ENCODE results near the gene SLC25A42.
"Not testable (repeated sequence)": the region's sequence is repeated elsewhere in the genome, so short reads cannot be mapped to it uniquely, and the experiment has no call there.

The SLC25A42 gene

DNA sequence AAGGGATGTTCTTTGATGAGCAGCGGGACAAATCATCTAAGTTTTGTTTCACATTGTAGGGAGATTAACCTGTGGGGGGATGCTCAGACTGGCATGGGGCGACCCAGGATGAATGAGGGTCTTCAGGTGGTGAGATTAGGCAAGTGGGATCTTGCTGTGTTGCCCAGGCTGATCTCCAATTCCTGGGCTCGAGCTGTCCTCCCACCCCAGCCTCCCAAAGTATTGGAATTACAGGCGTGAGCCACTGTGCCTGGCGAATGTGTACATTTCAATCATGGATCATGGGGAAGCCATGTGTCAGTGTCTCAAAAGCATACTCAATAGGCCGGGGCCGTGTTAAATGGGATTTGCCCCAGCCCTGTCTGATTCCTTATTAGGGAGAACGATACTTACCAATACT is 8.1 kb downstream of the SLC25A42 start:
- no peak for DNase-seq

DNA sequence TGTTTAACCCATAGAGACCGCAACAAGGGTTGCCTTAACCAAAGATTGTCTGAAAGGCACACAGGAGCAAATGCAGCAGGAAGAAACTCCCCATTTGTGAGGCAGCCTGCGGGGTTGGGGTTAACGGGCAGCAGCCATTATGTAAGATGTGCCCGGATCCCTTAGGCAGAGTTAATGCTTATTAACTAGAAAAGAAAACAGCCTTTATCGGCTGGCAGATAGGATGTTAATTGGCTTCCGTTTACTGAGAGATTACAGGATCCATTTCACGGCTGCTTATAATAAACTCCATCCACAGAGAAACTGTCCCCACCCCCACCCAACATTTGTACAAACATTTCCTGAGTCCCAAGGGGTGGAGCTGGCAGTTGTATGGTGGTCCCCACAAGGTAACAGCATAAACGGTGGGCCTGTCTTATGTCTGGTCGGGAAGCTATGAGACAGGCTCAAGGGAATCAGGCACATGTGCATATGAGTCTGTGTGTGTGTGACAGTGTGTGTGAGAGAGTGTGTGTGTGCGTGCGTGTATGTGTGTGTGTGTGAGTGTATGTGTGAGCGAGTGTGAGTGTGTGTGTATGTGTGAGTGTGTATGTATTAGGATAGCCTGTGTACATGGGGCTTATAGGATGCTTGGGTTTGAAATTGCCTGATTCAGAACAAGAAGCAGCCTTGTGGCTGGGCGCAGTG is 10.5 kb downstream of the SLC25A42 start:
- DNase-seq: no peak

DNA sequence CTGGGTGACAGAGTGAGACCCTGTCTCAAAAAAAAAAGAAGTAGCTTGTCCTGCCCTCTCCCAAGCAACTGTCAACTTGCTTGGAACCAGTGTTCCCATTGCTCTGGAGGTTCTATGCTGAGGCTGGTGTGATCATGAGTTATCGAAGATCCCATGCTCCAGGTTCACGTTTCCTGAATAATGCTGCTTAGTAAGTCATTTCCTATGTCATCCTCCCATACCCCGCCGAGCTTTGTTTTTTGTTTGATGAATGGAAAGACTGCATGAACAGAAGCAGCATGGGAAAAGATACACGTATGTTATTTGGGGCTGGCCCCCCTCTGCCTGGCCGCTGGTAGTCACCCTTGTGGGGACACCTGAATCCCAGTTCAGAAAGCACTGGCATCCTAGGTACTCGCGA is 11.3 kb downstream of the SLC25A42 start:
- DNase-seq: no peak

DNA sequence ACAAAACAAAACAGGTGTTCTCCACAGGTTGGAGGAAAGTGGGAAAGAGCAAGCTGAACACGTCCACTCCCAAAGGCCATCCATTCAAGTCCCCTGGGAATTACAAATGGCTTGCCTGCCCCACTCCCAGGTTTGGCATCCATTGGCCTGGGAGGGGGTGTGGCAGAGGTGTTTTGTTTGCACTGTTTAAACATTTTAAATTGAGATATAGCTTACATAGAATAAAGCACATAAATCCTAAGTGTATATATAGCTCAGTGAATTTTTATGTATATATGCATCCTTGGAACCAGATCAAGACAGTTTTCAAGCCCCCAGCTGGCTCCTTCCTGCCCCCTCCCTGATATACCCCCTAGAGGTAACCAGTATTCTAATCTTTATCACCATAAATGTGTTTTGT is 12.7 kb downstream of the SLC25A42 start:
- no peak for DNase-seq

DNA sequence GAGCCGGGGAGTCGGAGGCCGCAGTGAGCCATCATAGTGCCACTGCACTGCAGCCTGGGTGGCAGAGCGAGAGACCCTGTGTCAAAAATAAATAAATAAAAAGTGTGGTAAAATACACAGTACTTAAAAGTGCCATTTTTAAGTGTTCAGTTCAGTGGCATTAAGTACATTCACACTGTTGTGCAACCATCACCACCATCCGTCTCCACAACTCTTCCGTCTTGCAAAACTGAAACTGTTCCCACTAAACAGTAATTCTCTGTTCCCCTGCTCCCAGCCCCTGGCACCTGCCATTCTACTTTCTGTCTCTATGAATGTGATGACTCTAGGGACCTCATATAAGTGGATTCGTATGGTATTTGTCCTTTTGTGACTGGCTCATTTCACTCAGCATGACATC is 13.3 kb downstream of the SLC25A42 start:
- no peak for DNase-seq

DNA sequence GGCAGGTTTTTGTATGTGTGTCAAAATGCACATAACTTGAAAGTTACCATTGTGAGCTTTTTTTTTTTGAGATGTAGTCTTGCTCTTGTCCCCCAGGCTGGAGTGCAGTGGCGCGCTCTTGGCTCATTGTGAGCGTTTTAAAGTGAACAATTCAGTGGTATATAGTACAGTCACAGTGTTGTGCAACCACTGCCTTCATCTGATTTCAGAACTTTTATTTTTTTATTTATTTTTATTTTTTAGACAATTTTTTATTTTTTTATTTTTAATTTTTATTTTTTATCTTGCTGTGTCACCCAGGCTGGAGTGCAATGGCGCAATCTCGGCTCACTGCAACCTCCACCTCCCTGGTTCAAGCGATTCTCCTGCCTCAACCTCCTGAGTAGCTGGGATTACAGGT is 15.0 kb downstream of the SLC25A42 start:
- DNase-seq: no peak

DNA sequence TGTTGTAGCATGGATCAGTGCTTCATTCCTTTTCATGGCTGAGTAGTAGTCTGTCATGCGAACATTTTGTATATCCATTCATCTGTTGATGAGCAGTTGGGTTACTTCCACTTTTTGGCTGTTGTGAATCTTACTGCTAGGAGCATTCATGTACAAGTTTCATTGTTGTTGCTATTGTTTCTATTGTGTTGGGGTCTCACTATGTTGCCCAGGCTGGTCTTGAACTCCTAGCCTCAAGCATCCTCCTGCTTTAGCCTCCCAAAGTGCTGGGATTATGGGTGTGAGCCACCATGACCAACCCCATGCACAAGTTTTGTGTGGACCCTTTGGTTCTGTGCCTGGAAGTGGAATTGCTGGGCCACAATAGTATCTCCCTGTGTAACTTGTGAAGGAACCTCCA is 15.8 kb downstream of the SLC25A42 start:
- no peak for DNase-seq

DNA sequence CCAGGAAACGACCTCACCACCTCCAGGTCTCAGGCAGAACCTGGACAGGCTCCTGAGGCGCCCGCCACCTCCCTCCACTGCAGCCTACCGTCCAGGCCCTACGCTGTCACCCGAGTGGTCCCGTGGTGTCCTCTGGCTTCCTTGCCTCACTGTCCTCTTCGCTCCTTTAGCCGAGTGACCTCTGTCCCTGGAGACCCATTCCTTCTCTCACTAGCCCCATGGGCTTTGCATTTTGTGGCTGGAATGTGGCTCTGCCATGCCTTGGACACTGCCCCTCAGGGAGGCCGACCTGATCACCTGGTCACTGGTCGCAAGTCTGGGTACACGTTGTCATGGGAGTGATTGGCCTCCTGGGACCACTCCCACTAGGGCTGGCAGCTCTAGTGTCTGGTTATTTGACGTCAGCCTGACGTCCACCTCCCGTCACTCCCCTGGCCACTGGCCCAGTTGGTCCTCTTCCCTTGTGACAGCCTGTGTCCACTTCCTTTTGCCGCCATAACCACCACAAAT is 17.9 kb downstream of the SLC25A42 start:
- DNase-seq: no peak

DNA sequence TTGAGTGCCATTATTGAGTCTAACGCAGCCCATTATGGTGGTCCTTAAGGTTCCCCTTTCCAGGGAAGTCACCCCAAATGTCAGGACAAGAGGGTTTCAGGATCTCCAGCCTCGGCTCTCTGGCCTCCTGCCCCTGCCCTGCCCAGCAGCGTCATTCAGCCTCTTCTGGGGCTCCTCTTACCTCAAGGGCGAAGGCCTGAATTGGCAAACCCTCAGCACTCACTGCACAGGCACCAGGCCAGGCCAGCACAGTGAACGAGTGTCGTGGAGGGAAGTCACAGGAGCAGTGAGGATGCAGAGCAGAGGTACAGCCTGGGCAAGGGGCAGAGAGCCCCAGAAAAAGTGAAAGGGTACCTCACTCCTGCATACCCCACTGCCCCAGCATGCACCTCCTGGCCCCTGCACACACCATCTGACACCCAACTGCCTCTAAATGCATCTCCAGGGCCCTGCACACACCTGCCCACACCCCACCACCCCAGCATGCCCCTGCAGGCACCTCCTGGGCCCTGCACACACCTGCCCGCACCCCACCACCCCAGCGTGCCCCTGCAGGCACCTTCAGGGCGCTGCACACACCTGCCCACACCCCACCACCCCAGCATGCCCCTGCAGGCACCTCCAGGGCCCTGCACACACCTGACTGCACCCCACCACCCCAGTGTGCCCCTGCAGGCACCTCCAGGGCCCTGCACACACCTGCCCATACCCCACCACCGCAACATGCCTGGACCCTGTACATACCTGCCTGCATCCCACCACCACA is 19.8 kb downstream of the SLC25A42 start:
- DNase-seq: no peak

DNA sequence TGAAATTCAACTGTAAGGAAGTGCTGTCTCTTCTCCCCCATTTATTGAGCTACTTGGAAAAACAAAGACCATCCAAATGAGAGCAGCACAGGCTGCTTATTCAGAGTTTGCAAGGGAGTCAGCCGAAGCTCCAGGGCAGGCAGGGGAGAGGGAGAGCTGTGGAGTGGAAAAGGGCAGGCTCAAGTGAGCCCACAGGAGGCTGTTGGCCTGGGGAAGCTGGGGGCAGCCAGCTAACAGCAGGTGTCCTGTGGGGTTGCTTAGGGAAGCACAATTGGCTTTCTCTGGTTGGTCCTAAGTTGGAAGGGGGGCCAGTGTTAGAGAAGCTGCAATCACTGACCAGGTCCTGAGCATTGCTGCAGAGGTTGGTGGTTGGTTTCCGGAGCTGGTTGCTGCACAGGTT is 23.9 kb downstream of the SLC25A42 start:
- no peak for DNase-seq

DNA sequence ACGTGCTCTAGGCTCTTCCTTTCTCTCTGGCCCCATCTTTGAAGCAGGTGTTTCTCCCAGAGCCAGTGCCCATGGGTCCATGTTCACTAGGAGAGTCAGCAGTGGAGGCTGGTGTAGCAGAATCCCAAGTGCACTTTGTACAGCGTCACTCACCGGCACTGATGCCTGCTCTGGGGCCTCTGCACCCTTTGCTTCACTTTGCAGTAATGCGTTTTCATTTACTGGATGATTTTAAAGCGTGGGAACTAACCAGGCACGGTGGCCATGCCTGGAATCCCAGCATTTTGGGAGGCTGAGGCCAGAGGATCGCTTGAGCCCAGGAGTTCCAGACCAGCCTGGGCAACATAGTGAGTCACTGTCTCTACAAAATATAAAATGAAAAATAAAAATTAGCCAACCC is 30.7 kb downstream of the SLC25A42 start:
- DNase-seq: no peak

DNA sequence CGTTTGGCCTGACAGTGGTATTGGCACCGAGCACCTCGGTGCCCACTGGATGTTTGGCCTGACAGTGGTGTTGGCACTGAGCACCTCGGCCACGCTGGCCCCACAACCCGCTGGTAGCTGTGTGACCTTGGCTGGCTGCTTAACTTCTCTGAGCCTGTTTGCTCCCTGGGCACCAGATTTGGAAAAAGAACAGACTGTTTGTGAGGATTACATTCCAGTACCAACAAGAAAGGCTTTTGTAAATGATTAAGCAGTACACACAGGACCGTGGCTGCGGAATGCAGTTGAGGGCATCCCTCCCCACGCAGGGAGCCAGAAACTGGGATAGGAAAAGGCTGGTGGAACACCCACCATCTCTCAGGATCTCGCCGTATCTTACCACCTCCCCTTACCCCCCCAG is 31.9 kb downstream of the SLC25A42 start:
- DNase-seq: no peak

DNA sequence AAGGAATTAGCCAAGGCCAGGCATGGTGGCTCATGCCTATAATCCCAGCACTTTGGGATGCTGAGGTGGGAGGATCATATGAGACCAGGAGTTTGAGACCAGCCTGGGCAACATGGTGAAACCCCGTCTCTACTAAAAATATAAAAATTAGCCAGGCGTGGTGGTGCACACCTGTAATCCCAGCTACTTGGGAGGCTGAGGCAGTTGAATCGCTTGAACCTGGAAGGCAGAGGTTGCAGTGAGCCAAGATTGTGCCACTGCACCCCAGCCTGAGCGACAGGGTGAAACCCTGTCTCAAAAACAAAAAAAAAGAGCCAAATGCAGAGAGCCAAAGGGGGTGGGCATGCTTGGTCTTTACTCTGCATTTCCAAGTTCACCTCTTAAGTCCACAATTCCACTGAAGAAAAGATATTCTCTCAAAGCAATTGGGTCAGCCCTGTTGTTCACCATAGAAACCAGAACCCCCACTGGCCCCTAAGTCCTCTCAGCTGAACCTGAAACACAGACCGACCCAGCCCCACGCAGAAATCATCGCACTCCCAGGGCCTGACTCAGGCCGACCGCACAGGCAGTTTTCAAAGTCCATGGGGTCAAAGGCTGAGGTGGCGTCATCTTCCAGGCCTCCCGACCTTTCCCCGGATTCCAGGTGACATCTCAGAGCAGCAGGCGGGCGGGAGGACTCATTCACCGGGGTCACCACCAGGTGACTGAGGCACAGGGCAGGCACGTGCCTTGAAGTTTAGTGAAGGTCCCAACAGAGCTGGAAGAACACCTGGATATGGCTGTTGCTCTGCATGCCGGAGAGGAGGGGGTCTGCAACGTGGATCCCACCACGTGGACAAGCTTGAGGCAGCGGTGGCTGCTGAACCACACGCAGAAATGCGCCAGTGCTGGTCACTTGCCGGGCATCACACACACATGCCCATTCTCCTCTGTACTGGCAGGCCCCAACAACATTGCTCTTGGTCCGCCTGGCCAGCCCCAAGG is 33.1 kb downstream of the SLC25A42 start:
- no peak for DNase-seq

DNA sequence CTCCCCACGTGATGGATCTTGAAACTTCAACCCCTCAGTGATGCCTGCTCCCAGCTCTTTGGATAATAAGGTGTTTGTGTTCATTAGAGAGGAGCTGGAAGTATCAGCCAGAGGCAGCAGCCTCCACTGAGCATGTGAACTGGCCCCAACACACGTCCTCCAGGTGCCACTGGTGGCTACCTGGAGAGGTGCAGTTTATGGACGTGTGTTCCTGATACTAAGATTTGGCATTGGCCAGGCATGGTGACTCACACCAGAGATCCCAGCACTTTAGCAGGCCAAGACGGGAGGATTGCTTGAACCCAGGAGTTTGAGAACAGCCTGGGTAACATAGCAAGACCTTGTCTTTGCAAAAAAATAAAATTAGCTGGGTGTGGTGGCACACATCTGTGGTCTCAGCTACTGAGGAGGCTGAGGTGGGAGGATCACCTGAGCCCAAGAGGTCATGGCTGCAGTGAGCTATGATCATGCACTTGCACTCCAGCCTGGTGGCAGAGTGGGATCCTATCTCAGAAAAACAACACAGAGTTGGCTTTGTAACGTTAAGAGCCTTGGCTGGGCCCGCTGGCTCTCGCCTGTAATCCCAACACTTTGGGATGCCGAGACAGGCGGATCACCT is 34.4 kb downstream of the SLC25A42 start:
- no peak for DNase-seq

DNA sequence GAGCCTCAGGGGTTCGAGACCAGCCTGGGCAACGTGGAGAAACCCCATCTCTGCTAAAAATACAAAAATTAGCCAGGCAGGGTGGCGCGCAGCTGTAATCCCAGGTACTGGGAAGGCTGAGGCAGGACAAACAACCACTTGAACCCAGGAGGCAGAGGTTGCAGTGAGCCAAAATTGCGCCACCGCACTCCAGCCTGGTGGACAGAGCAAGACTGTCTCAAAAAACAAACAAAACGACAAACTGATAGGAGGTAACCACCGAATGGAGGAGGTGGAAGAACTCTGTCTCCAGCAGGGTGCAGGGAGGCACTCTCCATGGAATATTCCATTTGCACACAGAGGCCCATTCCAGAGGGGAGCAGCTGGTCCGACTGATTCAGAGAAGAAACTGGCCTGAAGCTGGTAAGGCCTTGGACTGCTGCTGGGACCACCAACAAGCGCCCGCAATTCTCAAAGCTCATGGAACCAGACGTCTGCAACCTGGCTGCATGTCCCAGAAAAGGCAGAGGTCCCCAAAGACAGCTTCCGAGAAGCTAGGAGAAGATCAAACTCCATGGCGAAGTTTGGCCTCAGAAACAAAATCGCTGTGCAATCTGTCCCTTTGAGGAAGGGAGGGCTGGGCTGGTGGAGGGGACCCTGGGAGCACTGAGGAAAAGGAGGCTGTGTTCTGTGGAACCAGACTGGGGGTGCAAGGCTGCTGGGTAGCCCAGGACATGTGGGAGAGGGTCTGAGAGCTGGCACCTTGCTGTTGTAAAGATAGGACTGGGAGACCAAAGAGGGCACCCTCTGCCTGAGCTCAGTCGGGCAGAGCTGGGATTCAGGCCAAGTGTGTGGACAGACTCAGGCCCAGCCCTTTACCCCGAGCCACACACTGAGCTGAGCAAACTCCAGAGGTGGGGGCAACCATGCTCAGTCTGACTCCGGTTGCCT is 35.2 kb downstream of the SLC25A42 start:
- no peak for DNase-seq

DNA sequence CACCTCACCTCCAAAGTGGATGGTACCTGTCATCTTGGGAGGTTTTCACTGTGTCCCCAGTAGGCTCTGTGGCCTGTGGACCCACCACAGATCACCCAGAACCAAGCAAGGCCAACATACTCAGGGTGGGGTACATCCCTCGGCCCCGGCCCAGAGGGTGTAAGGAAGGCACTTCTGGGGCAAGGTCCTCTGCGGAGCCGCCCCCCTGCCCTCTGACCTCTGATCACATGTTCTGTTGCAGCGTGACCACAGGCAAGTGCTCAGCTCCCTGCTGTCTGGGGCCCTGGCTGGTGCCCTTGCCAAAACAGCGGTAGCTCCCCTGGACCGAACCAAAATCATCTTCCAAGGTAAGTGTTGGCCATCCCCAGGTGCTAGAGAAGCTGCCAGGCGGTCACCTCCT is 37.7 kb downstream of the SLC25A42 start:
- no peak for DNase-seq

DNA sequence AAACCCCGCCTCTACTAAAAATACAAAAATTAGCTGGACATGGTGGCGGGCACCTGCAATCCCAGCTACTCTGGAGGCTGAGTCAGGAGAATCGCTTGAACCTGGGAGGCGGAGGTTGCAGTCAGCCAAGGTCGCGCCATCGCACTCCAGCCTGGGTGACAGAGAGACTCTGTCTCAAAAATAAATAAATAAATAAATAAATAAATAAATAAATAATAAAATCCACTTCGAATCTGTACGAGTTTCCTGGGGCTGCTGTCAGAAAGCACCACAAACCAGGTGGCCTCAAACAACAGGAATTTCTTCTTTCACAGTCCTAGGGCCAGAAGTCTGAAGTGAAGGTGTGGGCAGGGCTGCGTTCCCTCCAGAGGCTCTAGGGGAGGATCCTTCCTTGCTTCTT is 38.8 kb downstream of the SLC25A42 start:
- DNase-seq: not testable (repeated sequence)

DNA sequence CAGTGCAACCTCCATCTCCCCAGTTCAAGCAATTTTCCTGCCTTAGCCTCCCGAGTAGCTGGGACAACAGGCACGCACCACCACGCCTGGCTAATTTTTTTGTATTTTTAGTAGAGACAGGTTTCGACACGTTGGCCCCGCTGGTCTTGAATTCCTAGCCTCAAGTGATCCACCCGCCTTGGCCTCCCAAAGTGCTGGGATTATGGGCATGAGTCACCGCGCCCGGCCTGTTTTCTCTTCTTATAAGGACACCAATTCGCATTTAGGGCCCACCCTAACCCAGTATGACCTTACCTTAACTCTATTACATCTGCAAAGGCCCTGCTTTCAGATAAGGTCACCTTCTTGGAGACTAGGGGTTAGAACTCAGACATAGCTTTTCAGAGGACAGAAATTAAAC is 39.4 kb downstream of the SLC25A42 start:
- no peak for DNase-seq

DNA sequence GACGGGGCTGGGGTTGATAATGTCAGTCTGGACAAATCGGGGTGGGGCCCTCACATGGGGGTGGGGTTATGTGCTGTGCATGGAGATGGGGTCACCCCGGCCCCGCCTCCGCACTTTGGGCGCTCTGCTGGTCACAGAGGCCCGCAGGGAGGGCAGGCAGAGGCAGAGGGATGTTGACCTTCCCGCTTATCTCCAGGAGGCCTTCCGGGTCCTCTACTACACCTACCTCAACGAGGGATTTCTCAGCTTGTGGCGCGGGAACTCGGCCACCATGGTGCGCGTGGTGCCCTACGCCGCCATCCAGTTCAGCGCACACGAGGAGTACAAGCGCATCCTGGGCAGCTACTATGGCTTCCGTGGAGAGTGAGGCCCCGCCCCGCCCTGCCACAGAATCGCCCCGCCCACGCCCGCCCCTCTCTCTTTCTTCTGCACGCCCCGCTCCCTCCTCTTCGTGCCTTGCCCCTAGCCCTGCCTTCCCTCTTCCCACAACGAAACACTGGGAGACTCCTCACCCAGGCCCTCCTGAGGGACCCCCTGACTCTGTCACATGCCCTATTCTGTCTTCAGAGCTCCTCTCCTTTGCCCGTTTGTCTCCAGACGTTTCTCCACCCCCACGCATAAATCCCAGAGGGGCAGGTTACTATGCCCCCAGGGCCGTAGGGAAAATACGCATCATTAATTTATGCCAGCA is 41.7 kb downstream of the SLC25A42 start:
- no peak for DNase-seq

DNA sequence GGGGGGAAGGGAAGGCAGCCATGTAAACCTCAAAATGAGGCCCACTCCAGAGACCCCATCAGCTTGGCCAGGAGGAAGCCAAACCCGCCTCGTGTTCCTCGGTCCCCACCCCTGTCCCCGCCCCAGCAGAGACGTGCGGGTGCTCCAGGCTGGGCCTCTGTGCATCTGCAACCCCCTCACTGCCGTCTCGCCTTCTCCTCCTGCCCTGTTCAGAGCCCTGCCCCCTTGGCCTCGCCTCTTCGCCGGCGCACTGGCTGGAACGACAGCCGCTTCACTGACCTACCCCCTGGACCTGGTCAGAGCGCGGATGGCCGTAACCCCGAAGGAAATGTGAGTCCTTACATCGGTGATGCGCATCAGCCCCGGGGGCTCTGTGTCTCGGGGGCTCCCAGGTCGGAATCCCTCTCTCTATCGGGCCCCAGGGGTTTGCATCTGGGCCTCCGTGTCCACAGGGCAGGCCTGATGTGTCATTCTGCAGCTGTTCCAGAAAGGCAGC is 42.3 kb downstream of the SLC25A42 start:
- DNase-seq: no peak

DNA sequence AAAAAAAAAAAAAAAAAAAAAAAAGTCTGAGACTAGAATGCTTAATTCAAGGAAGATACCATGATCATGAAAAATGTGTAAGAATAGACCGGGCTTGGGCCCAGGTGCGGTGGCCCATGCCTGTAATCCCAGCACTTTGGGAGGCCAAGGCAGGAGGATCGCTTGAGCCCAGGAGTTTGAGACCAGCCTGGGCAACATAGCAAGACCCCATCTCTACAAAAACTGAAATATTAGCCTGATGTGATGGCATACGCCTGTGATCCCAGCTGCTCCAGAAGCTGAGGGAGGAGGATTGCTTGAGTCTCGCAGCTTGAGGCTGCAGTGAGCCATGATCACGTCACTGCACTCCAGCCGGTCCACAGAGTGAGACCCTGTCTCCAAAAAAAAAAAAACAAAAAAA is 43.1 kb downstream of the SLC25A42 start:
- DNase-seq: not testable (repeated sequence)
